Osteocyte (in vitro differentiated cells): ENCODE results near the gene PPP2R1B. TPM values are rescaled to one million over a fixed set of nuclear protein-coding genes. Genes with fewer than 3 reads are reported as not detected.

Experiments
- DNase-seq: peaks from one replicate; pipeline ENCODE4 v3.0.0; 2021; ENCODE audit warnings: mixed read lengths; ENCODE audit not compliant: unreplicated experiment; ENCODE audit errors: extremely low spot score
- H3K27ac Mint-ChIP-seq: one replicate; pipeline ENCODE4 v1.8.0; 2021; ENCODE audit warnings: mild to moderate bottlenecking, mixed read lengths; ENCODE audit not compliant: unreplicated experiment
- H3K27me3 Mint-ChIP-seq: one replicate; pipeline ENCODE4 v1.8.0; 2021; ENCODE audit warnings: mixed read lengths; ENCODE audit not compliant: unreplicated experiment
- H3K36me3 Mint-ChIP-seq: one replicate; pipeline ENCODE4 v1.8.0; 2021; ENCODE audit warnings: mixed read lengths; ENCODE audit not compliant: unreplicated experiment
- H3K4me1 Mint-ChIP-seq: one replicate; pipeline ENCODE4 v1.8.0; 2021; ENCODE audit warnings: mixed read lengths; ENCODE audit not compliant: unreplicated experiment
- H3K4me3 Mint-ChIP-seq: one replicate; pipeline ENCODE4 v1.8.0; 2021; ENCODE audit warnings: mild to moderate bottlenecking, moderate library complexity, mixed read lengths; ENCODE audit not compliant: unreplicated experiment
- H3K9me3 Mint-ChIP-seq: one replicate; pipeline ENCODE4 v1.8.0; 2021; ENCODE audit warnings: mixed read lengths; ENCODE audit not compliant: unreplicated experiment
- CTCF ChIP-seq: fragments of 200-600 bp; sonication (generic); IDR thresholded peaks from 2 replicates; pipeline ENCODE4 v1.5.0; 2021; ENCODE audit warnings: antibody characterized with exemption, mild to moderate bottlenecking, moderate library complexity
- total RNA-seq: library from RNA; stranded (reverse); gene quantifications from 2 replicates; pipeline ENCODE4 v1.2.1, GENCODE V29; 2021

PPP2R1B gene
- total RNA-seq, 1 donor from 2014 or later, result 26.0 TPM

GRCh38 chr11:111715142-111715816 lies 50.9 kb downstream of the PPP2R1B start:
- H3K9me3 Mint-ChIP-seq, result no peaks in the 10 kb centered on the region
- H3K4me1 Mint-ChIP-seq, result peaks cover 26% of the 10 kb centered on the region
- DNase-seq, result no peak
- peaks cover 49% of the 10 kb centered on the region for H3K36me3 Mint-ChIP-seq
- TF ChIP-seq CTCF, result no peak
- H3K27ac Mint-ChIP-seq, result no peak overlapping the region
- H3K27me3 Mint-ChIP-seq, result no peaks in the 10 kb centered on the region
- H3K4me3 Mint-ChIP-seq, result no peak overlapping the region

GRCh38 chr11:111714522-111714921 lies 51.7 kb downstream of the PPP2R1B start:
- no peak overlapping the region for H3K4me3 Mint-ChIP-seq
- no peak for TF ChIP-seq CTCF
- H3K36me3 Mint-ChIP-seq, result peaks cover 47% of the 10 kb centered on the region
- no peak for DNase-seq
- peaks cover 23% of the 10 kb centered on the region for H3K4me1 Mint-ChIP-seq
- no peaks in the 10 kb centered on the region for H3K27me3 Mint-ChIP-seq
- no peaks in the 10 kb centered on the region for H3K9me3 Mint-ChIP-seq
- no peak overlapping the region for H3K27ac Mint-ChIP-seq

- Mint-ChIP-seq H3K36me3 (peaks cover 52% of the 10 kb centered on the region), H3K27ac (peak overlapping the region; percentile 84), H3K27me3 (no peaks in the 10 kb centered on the region), H3K4me3 (no peak overlapping the region), H3K4me1 (peaks cover 21% of the 10 kb centered on the region), H3K9me3 (no peaks in the 10 kb centered on the region)
- no peak for DNase-seq
- no peak for TF ChIP-seq CTCF
Observed at GRCh38 chr11:111707691-111708067, 58.5 kb downstream of the PPP2R1B start.

- H3K27ac Mint-ChIP-seq, result peak overlapping the region; percentile 84
- no peaks in the 10 kb centered on the region for H3K9me3 Mint-ChIP-seq
- no peak for DNase-seq
- peaks cover 21% of the 10 kb centered on the region for H3K4me1 Mint-ChIP-seq
- no peaks in the 10 kb centered on the region for H3K27me3 Mint-ChIP-seq
- TF ChIP-seq CTCF, result no peak
- H3K36me3 Mint-ChIP-seq, result peaks cover 47% of the 10 kb centered on the region
- peak overlapping the region; percentile 29 for H3K4me3 Mint-ChIP-seq
Observed at GRCh38 chr11:111707039-111707690, 59.0 kb downstream of the PPP2R1B start.

- H3K4me1 Mint-ChIP-seq, result peaks cover 21% of the 10 kb centered on the region
- no peak overlapping the region for H3K4me3 Mint-ChIP-seq
- TF ChIP-seq CTCF, result no peak
- no peaks in the 10 kb centered on the region for H3K27me3 Mint-ChIP-seq
- DNase-seq, result no peak
- no peak overlapping the region for H3K27ac Mint-ChIP-seq
- H3K9me3 Mint-ChIP-seq, result no peaks in the 10 kb centered on the region
- peaks cover 30% of the 10 kb centered on the region for H3K36me3 Mint-ChIP-seq
Observed at GRCh38 chr11:111703576-111703975, 62.6 kb downstream of the PPP2R1B start.
